Cardiac muscle cell (in vitro differentiated cells and primary cell): ENCODE results near the gene OBSCN. TPM values are rescaled to one million over a fixed set of nuclear protein-coding genes. Genes with fewer than 3 reads are reported as not detected.
"Not testable (repeated sequence)": the region's sequence is repeated elsewhere in the genome, so short reads cannot be mapped to it uniquely, and the experiment has no call there.

Experiments
- DNase-seq, 2 donors: peaks; one replicate each; pipeline versions ENCODE4 v3.0.0 to v3.0.0-alpha.2; 2010 to 2017; ENCODE audit warnings: low read depth in 1 of 2, low spot score in 1 of 2
- H3K27ac ChIP-seq: fragments of 200-600 bp; sonication (generic); 2 replicates; pipeline ENCODE4 v1.5.1; 2016
- H3K27me3 ChIP-seq: fragments of 200-600 bp; sonication (generic); 2 replicates; pipeline ENCODE4 v1.6.0; 2016; ENCODE audit warnings: control low read depth
- H3K36me3 ChIP-seq: fragments of 200-600 bp; sonication (generic); 2 replicates; pipeline ENCODE4 v1.5.1; 2016; ENCODE audit warnings: control low read depth
- H3K4me1 ChIP-seq: fragments of 200-600 bp; sonication (generic); 2 replicates; pipeline ENCODE4 v1.8.1; 2017; ENCODE audit warnings: low read depth, mild to moderate bottlenecking, mixed run types
- H3K4me3 ChIP-seq: fragments of 200-600 bp; sonication (generic); 2 replicates; pipeline ENCODE4 v1.5.1; 2016; ENCODE audit warnings: mild to moderate bottlenecking
- H3K9me3 ChIP-seq: fragments of 200-600 bp; sonication (generic); 2 replicates; pipeline ENCODE4 v1.5.1; 2017; ENCODE audit warnings: low read depth, mild to moderate bottlenecking, control low read depth
- polyA plus RNA-seq: library from polyadenylated mRNA; unstranded; fragments of >200 nt; fragmentation: Nextera tagmentation; extraction: Ambion mirVana; gene quantifications from 2 replicates; pipeline ENCODE4 v1.2.1, GENCODE V29; 2016
- total RNA-seq: library from RNA; depleted of rRNA; stranded (reverse); fragments of >200 nt; gene quantifications from 2 replicates; pipeline ENCODE4 v1.2.3, GENCODE V29; 2016
- TF ChIP-seq, protein P1 (sequence below): IDR thresholded peaks from 2 replicates; pipeline ENCODE4 v1.5.1; 2012; ENCODE audit warnings: low read depth, mild to moderate bottlenecking, low read length

OBSCN gene
- total and polyA plus RNA-seq, 2 experiments from 2014 or later, result 87.1 to 390 TPM

DNA sequence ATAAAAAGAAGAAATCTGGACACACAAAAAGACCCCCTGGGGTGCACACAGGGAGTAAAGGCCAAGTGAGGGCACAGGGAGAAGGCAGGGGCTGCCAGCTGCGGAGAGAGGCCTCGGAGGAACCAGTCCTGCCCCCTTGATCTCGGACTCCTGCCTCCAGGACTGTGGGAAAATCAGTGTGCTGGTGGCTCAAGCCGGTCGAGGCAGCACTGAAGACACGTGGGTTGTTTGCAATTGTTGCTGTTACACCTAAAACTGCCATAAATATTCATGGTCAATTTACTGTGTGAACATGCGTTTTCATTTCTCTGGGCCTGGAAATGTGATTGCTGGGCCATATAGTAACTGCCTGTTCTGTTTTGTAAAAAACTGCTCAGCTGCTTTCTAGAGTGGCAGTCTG, 23.7 kb upstream of the OBSCN start:
- DNase-seq, result no peak
- Histone ChIP-seq H3K9me3 (no peaks in the 10 kb centered on the region), H3K27me3 (no peaks in the 10 kb centered on the region), H3K4me1 (no peaks in the 10 kb centered on the region), H3K27ac (no peak overlapping the region), H3K36me3 (no peaks in the 10 kb centered on the region), H3K4me3 (no peak overlapping the region)
- TF ChIP-seq, protein P1, sequence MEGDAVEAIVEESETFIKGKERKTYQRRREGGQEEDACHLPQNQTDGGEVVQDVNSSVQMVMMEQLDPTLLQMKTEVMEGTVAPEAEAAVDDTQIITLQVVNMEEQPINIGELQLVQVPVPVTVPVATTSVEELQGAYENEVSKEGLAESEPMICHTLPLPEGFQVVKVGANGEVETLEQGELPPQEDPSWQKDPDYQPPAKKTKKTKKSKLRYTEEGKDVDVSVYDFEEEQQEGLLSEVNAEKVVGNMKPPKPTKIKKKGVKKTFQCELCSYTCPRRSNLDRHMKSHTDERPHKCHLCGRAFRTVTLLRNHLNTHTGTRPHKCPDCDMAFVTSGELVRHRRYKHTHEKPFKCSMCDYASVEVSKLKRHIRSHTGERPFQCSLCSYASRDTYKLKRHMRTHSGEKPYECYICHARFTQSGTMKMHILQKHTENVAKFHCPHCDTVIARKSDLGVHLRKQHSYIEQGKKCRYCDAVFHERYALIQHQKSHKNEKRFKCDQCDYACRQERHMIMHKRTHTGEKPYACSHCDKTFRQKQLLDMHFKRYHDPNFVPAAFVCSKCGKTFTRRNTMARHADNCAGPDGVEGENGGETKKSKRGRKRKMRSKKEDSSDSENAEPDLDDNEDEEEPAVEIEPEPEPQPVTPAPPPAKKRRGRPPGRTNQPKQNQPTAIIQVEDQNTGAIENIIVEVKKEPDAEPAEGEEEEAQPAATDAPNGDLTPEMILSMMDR, result no peak

DNA sequence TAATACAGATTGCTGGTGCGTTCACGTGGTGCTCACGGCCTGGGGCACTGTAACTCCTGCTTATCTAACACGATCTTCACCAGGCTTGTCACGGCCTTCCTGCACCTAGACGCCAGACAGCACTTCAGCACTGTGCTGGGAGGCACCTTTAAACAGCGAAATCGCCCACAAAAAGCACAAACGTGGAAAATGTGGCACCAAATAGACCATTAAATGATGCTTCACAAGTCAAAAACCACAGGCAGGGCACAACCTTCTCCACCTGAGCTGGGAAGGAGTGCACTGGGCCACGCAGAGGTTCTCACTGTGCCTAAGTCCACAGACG, 22.2 kb upstream of the OBSCN start:
- H3K4me1 ChIP-seq, result no peaks in the 10 kb centered on the region
- H3K27ac ChIP-seq, result no peak overlapping the region
- no peak for DNase-seq
- no peaks in the 10 kb centered on the region for H3K27me3 ChIP-seq
- no peak overlapping the region for H3K4me3 ChIP-seq
- TF ChIP-seq, protein P1, result no peak
- no peaks in the 10 kb centered on the region for H3K36me3 ChIP-seq
- no peaks in the 10 kb centered on the region for H3K9me3 ChIP-seq

DNA sequence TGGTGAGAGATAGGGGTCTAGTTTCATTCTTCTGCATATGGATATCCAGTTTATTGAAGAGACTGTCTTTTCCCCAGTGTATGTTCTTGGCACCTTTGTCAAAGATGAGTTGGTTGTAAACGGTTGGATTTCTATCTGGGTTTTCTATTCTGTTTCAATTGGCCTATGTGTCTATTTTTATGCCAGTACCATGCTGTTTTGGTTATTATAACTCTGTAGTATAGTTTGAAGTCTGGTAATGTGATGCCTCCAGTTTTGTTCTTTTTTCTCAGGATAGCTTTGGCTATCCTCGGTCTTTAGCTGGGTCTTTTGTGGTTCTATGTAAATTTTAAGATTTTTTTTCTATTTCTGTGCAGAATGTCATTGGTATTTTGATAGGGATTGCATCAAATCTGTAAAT, 19.6 kb upstream of the OBSCN start:
- not testable (repeated sequence) for H3K9me3 ChIP-seq, H3K27ac ChIP-seq, H3K27me3 ChIP-seq, DNase-seq, H3K4me1 ChIP-seq, H3K36me3 ChIP-seq, H3K4me3 ChIP-seq

DNA sequence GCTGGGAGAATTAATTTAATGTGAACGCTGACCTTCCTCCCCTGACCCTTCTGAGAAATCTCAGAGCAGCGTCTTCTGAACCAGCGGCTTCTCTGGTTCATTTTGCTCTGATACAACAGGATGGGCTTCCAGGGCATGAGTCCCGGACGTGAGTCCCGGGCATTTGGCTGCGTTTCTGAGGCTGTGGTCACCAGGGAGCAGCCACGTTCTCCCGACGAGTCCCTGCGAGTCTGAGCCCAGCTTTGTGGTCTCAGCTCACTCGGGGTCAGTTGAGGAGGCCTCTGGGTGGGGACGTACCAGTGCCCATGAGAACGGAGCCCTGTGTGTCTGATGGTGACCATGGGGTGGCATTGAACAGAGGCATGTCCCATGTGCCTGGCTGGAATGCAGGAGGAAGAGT, 17.7 kb upstream of the OBSCN start:
- no peak for DNase-seq
- Histone ChIP-seq H3K27me3 (no peaks in the 10 kb centered on the region), H3K9me3 (no peaks in the 10 kb centered on the region), H3K4me3 (no peak overlapping the region), H3K36me3 (no peaks in the 10 kb centered on the region), H3K27ac (no peak overlapping the region), H3K4me1 (no peaks in the 10 kb centered on the region)
- TF ChIP-seq, protein P1, result no peak

DNA sequence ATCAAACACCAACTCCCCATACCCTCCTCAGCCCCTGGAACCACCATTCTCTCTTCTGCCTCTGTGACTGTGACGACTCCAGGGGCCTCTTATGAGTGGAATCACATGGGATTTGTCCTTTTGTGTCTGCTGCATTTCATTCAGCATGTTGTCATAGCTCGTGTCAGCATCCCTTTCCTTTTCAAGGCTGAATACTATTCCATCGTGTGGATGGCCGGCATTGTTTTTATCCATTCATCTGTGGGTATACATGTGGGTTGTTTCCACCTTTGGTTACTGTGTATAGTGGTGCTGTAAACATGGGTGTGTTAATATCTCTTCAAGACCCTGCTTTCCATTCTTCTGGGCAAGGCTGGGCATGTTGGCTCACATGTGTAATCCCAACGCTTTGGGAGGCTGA, 17.1 kb upstream of the OBSCN start:
- H3K9me3 ChIP-seq, result no peaks in the 10 kb centered on the region
- no peak overlapping the region for H3K4me3 ChIP-seq
- no peaks in the 10 kb centered on the region for H3K27me3 ChIP-seq
- no peak overlapping the region for H3K27ac ChIP-seq
- DNase-seq, result no peak
- TF ChIP-seq, protein P1, result no peak
- H3K36me3 ChIP-seq, result no peaks in the 10 kb centered on the region
- H3K4me1 ChIP-seq, result no peaks in the 10 kb centered on the region

DNA sequence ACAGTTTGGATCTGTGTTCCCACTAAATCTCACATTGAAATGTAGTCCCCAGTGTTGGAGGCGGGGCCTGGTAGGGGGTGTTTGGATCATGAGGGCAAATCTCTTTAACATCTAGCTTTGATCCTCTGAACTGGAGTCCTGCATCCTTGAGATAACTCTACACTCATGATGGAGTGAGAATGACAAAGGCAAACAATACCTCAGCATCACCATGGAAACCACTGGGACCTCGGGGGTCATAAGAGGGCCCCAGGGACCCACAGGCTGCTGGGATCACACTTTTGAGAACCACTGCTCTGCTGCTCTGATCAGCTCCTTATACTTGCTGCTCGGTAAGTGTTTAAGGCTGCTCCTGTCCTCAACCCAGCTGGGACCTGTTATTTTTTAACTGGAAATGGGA, 13.4 kb upstream of the OBSCN start:
- Histone ChIP-seq H3K27me3 (no peaks in the 10 kb centered on the region), H3K4me1 (no peaks in the 10 kb centered on the region), H3K4me3 (no peak overlapping the region), H3K36me3 (no peaks in the 10 kb centered on the region), H3K9me3 (no peaks in the 10 kb centered on the region), H3K27ac (no peak overlapping the region)
- TF ChIP-seq, protein P1, result no peak
- no peak for DNase-seq
